GM06990 (cell line): ENCODE results near the gene RPTOR.

ENCODE experiments used
- DNase-seq: peaks from one replicate; pipeline ENCODE4 v3.0.0-alpha.2; 2011; ENCODE audit not compliant: insufficient read length; ENCODE audit errors: extremely low read depth
- H3K27me3 ChIP-seq: replicated peaks from 2 replicates; pipeline ENCODE4 v1.6.0; 2011; ENCODE audit warnings: low read length; ENCODE audit not compliant: control insufficient read depth, insufficient read depth
- H3K36me3 ChIP-seq: 2 replicates; pipeline ENCODE4 v1.5.1; 2011; ENCODE audit warnings: low read length; ENCODE audit not compliant: control insufficient read depth, insufficient read depth
- H3K4me3 ChIP-seq: replicated peaks from 2 replicates; pipeline ENCODE4 v1.5.1; 2011; ENCODE audit warnings: low read depth, mild to moderate bottlenecking, control low read depth, low read length
- CTCF ChIP-seq: IDR thresholded peaks from 2 replicates; pipeline ENCODE4 v1.5.1; 2011; ENCODE audit warnings: low read length, control low read depth, mild to moderate bottlenecking, inconsistent platforms; ENCODE audit not compliant: insufficient read depth, poor library complexity, severe bottlenecking

Gene RPTOR

DNA sequence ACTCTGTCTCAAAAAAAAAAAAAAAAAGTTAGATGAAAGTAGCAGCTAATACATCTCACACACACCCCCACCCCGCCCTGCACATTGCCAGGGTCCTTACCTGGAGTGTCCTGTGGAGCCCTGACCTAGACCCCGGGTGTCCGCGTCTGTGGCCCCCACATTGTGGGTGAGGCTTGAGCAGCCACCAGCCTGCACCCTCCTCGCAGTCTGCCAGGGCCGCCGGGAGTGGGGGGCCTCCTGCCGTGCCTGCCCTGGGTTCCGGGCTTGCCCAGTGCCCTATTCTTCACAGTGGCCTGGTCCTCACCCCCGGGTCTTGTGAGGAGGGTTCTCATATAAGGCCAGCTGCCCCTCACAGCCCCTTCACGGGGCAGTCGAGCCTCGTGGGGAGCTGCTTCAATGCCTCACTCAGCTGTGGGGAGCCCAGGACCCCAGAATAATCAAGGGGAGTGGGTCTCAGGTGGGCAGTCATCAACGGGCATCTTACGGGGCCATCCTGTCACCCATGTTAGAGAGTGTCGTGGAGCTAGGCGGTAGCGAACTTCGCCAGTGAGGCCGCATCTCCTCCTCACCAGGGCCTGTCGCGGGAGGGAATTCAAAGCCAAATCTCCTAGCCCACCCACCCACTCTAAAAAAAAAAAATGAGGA is 361.1 kb downstream of the RPTOR start:
- Histone ChIP-seq H3K27me3 (no peaks in the 10 kb centered on the region), H3K4me3 (no peak overlapping the region), H3K36me3 (peaks cover 5% of the 10 kb centered on the region)
- no peak for DNase-seq
- TF ChIP-seq CTCF, result no peak

GRCh38 chr17:80906364-80907259 is 362.0 kb downstream of the RPTOR start:
- no peak for DNase-seq
- H3K27me3 ChIP-seq, result no peaks in the 10 kb centered on the region
- TF ChIP-seq CTCF, result no peak
- peaks cover 5% of the 10 kb centered on the region for H3K36me3 ChIP-seq
- H3K4me3 ChIP-seq, result no peak overlapping the region

GRCh38 chr17:80907281-80907680 is 362.6 kb downstream of the RPTOR start:
- no peak for DNase-seq
- H3K36me3 ChIP-seq, result peaks cover 5% of the 10 kb centered on the region
- no peak overlapping the region for H3K4me3 ChIP-seq
- H3K27me3 ChIP-seq, result no peaks in the 10 kb centered on the region
- no peak for TF ChIP-seq CTCF

DNA sequence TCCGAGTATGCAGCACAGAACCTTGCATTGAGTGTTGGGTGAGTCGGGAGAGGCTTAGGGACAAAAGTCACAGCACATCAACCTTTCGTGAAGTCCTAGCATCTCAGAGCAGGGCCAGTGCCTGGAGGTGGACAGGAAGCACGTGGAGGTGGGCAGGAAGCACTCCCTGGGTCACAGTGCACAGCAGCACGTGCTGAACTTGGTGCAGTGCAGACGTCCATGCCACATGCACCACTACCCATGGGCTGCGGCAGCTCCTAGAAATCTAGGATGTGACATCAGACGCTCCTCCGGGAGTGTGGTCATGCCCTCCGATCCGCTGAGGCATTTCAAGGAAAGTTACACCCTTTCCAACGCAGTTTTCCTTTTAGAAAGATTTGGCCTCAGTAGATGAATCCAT is 363.6 kb downstream of the RPTOR start:
- no peak overlapping the region for H3K4me3 ChIP-seq
- no peak for TF ChIP-seq CTCF
- no peak for DNase-seq
- no peaks in the 10 kb centered on the region for H3K27me3 ChIP-seq
- H3K36me3 ChIP-seq, result peaks cover 5% of the 10 kb centered on the region

- DNase-seq, result no peak
- Histone ChIP-seq H3K4me3 (no peak overlapping the region), H3K36me3 (peaks cover 5% of the 10 kb centered on the region), H3K27me3 (no peaks in the 10 kb centered on the region)
- TF ChIP-seq CTCF, result no peak
Observed at GRCh38 chr17:80908776-80909175, 364.1 kb downstream of the RPTOR start.
